Measurements from ENCODE around the gene ZMYND11. TPM values are rescaled to one million over a fixed set of nuclear protein-coding genes. Genes with fewer than 3 reads are reported as not detected.

ZMYND11 gene
- total RNA-seq, 1 donor from 2014 or later = 82.3 TPM

- H3K36me3 ChIP-seq = no peaks in the 10 kb centered on the region
- intact Hi-C loops (cut with DNase I) = no loop called here
- no peak overlapping the region for H3K27ac ChIP-seq
- H3K9me3 ChIP-seq = no peaks in the 10 kb centered on the region
- H3K27me3 ChIP-seq = no peaks in the 10 kb centered on the region
- ATAC-seq (no peak), DNase-seq (no peak)
- TF ChIP-seq CTCF (IDR thresholded peaks at IDR 0.05) = no peak
- H3K4me3 ChIP-seq = no peak overlapping the region
- H3K4me1 ChIP-seq = no peaks in the 10 kb centered on the region
Measured at GRCh38 chr10:227014-227413, 91.8 kb downstream of the ZMYND11 start.

DNA sequence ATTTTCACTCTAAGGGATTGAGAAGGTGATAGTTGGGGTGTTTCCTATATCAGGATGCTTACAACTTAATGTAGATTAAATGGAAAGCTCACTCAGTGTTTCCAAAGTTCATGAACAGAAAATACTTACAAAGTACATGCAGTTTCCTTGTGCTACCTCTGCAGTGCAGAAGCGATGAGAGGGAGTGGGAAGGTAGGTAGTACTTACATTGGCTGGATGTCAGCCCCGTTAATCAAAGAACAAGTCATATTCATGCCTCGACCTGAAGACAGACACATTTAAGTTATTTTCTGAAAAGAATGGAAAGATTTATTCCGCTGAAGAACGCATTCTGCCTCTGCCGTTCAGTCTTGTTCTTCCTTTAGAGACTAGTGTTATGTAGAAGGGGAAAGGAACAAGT, 93.1 kb downstream of the ZMYND11 start:
- no peak for TF ChIP-seq CTCF (IDR thresholded peaks at IDR 0.05)
- no peak for DNase-seq
- Histone ChIP-seq H3K27me3 (no peaks in the 10 kb centered on the region), H3K9me3 (no peaks in the 10 kb centered on the region), H3K4me1 (no peaks in the 10 kb centered on the region), H3K27ac (no peak overlapping the region), H3K4me3 (no peak overlapping the region), H3K36me3 (no peaks in the 10 kb centered on the region)
- no peak for ATAC-seq
- intact Hi-C loops (cut with DNase I) = no loop called here

- Histone ChIP-seq H3K9me3 (no peaks in the 10 kb centered on the region), H3K27ac (no peak overlapping the region), H3K36me3 (no peaks in the 10 kb centered on the region), H3K4me3 (no peak overlapping the region), H3K27me3 (no peaks in the 10 kb centered on the region), H3K4me1 (no peaks in the 10 kb centered on the region)
- DNase-seq (no peak), ATAC-seq (no peak)
- intact Hi-C loops (cut with DNase I) = no loop called here
- peak; percentile 43 for TF ChIP-seq CTCF (IDR thresholded peaks at IDR 0.05)
Measured at GRCh38 chr10:230758-231157, 95.5 kb downstream of the ZMYND11 start.

DNA sequence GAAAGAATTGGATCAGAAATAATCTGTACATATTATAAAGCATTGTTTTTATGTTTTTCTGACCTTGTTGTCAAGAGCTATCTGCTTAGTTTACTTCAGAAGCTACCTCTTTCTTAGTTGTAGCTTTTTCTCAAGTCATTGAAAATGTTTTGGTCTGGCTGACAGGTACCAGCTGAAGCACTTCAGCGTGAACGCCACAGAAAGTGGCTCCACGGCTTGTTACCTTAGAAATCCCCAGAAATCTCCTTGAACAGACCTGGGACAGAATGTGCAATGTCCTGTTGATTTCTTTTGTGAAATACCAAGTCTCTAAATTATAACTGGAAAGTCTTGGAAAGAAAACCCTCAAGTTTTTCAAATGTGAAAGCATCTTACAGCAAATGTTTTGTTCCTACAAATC, 96.8 kb downstream of the ZMYND11 start:
- intact Hi-C loops (cut with DNase I) = no loop called here
- no peak for ATAC-seq

GRCh38 chr10:232878-233277, 97.6 kb downstream of the ZMYND11 start:
- no peaks in the 10 kb centered on the region for H3K4me1 ChIP-seq
- no peak overlapping the region for H3K27ac ChIP-seq
- no peak for ATAC-seq
- no peaks in the 10 kb centered on the region for H3K27me3 ChIP-seq
- no peak for TF ChIP-seq CTCF (IDR thresholded peaks at IDR 0.05)
- no peak overlapping the region for H3K4me3 ChIP-seq
- DNase-seq = no peak
- H3K9me3 ChIP-seq = no peaks in the 10 kb centered on the region
- peaks cover 13% of the 10 kb centered on the region for H3K36me3 ChIP-seq
- intact Hi-C loops (cut with DNase I) = no loop called here

More for the DNA sequence above, 96.8 kb downstream of the ZMYND11 start:
- no peak overlapping the region for H3K27ac ChIP-seq
- H3K9me3 ChIP-seq = no peaks in the 10 kb centered on the region
- no peak for DNase-seq
- H3K4me1 ChIP-seq = no peaks in the 10 kb centered on the region
- H3K36me3 ChIP-seq = peaks cover 5% of the 10 kb centered on the region
- H3K27me3 ChIP-seq = no peaks in the 10 kb centered on the region
- H3K4me3 ChIP-seq = no peak overlapping the region
- TF ChIP-seq CTCF (IDR thresholded peaks at IDR 0.05) = no peak

GRCh38 chr10:234708-235406, 99.6 kb downstream of the ZMYND11 start:
- TF ChIP-seq CTCF (IDR thresholded peaks at IDR 0.05) = no peak
- DNase-seq (no peak), ATAC-seq (peak; percentile 51)
- Histone ChIP-seq H3K4me3 (no peak overlapping the region), H3K9me3 (no peaks in the 10 kb centered on the region), H3K27ac (no peak overlapping the region), H3K36me3 (peaks cover 27% of the 10 kb centered on the region), H3K27me3 (no peaks in the 10 kb centered on the region), H3K4me1 (no peaks in the 10 kb centered on the region)
- intact Hi-C loops (cut with DNase I) = no loop called here
